Measurements from ENCODE around the gene FBXL17.

- TF ChIP-seq, protein P1, sequence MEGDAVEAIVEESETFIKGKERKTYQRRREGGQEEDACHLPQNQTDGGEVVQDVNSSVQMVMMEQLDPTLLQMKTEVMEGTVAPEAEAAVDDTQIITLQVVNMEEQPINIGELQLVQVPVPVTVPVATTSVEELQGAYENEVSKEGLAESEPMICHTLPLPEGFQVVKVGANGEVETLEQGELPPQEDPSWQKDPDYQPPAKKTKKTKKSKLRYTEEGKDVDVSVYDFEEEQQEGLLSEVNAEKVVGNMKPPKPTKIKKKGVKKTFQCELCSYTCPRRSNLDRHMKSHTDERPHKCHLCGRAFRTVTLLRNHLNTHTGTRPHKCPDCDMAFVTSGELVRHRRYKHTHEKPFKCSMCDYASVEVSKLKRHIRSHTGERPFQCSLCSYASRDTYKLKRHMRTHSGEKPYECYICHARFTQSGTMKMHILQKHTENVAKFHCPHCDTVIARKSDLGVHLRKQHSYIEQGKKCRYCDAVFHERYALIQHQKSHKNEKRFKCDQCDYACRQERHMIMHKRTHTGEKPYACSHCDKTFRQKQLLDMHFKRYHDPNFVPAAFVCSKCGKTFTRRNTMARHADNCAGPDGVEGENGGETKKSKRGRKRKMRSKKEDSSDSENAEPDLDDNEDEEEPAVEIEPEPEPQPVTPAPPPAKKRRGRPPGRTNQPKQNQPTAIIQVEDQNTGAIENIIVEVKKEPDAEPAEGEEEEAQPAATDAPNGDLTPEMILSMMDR (IDR thresholded peaks at IDR 0.05), result no peak
- TF ChIP-seq POLR2A (IDR thresholded peaks at IDR 0.05) (no peak), POLR2AphosphoS5 (IDR thresholded peaks at IDR 0.05) (no peak)
Measured at GRCh38 chr5:107916731-107917725, 464.9 kb downstream of the FBXL17 start.

All from breast epithelium (tissue), 3 donors.